IMR-90 (cell line): ENCODE measurements around the gene SERPINE2. TPM values are rescaled to one million over a fixed set of nuclear protein-coding genes. Genes with fewer than 3 reads are reported as not detected.

Source experiments
- ATAC-seq: fragments of 200-7000 bp; cut with Tn5 transposase; 2 replicates; pipeline ENCODE4 v1.9.1; 2020; ENCODE audit warnings: low read depth, mild to moderate bottlenecking, moderate library complexity
- BruUV-seq: library from RNA; stranded (reverse); fragments of 400-500 nt; replicated peaks from 2 replicates; lab custom pipeline; 2021; lab: Mats Ljungman, UMichigan
- CTCF ChIA-PET: fragments of 300-600 bp; formaldehyde crosslinking; extraction: SDS; loops from one replicate; lab custom pipeline; 2021; ENCODE audit warnings: antibody characterized with exemption; lab: Yijun Ruan, JAX
- POLR2A ChIA-PET: fragments of 300-600 bp; sonication (Branson Sonifier 250); formaldehyde crosslinking; loops from one replicate; lab custom pipeline; 2022; ENCODE audit warnings: antibody characterized with exemption; ENCODE audit not compliant: unreplicated experiment; lab: Charles Lee
- DNase-seq: peaks from one replicate; pipeline ENCODE4 v3.0.0; 2013
- H2AFZ ChIP-seq: replicated peaks from 2 replicates; pipeline ENCODE3; 2013; ENCODE audit warnings: low read length, mild to moderate bottlenecking; ENCODE audit not compliant: poor library complexity
- H2AK5ac ChIP-seq: 2 replicates; pipeline ENCODE4 v1.6.1; 2013; ENCODE audit warnings: low read depth, low read length, inconsistent platforms
- H2AK9ac ChIP-seq: replicated peaks from 2 replicates; pipeline ENCODE3; 2013; ENCODE audit warnings: mild to moderate bottlenecking, low read depth, low read length, moderate library complexity; ENCODE audit not compliant: poor library complexity
- H2BK120ac ChIP-seq: 2 replicates; pipeline ENCODE4 v1.6.1; 2013; ENCODE audit warnings: low read depth, low read length, inconsistent platforms
- H2BK15ac ChIP-seq: 3 replicates; pipeline ENCODE4 v1.6.1; 2013; ENCODE audit warnings: low read depth, low read length, inconsistent platforms
- H2BK20ac ChIP-seq: 2 replicates; pipeline ENCODE4 v1.6.1; 2013; ENCODE audit warnings: low read depth, mild to moderate bottlenecking, inconsistent platforms, low read length, moderate library complexity
- H2BK5ac ChIP-seq: 2 replicates; pipeline ENCODE4 v1.6.1; 2013; ENCODE audit warnings: mild to moderate bottlenecking, low read depth, low read length, inconsistent platforms; ENCODE audit not compliant: poor library complexity, severe bottlenecking
- H3K14ac ChIP-seq: replicated peaks from 2 replicates; pipeline ENCODE4 v1.6.1; 2013; ENCODE audit warnings: low read depth, low read length, inconsistent platforms
- H3K18ac ChIP-seq: 2 replicates; pipeline ENCODE4 v1.6.1; 2013; ENCODE audit warnings: low read depth, low read length, control low read depth
- H3K23ac ChIP-seq: 2 replicates; pipeline ENCODE4 v1.6.1; 2013; ENCODE audit warnings: low read depth, low read length, inconsistent platforms
- H3K27ac ChIP-seq: 2 replicates; pipeline ENCODE4 v1.5.1; 2013; ENCODE audit warnings: mild to moderate bottlenecking, control low read depth, low read length; ENCODE audit not compliant: insufficient read depth
- H3K27me3 ChIP-seq: 2 replicates; pipeline ENCODE4 v1.6.1; 2013; ENCODE audit warnings: low read length; ENCODE audit not compliant: control insufficient read depth, insufficient read depth
- H3K36me3 ChIP-seq: 2 replicates; pipeline ENCODE4 v1.6.1; 2013; ENCODE audit warnings: low read length, mixed read lengths; ENCODE audit not compliant: control insufficient read depth, insufficient read depth
- H3K4ac ChIP-seq: 2 replicates; pipeline ENCODE4 v1.6.1; 2013; ENCODE audit warnings: low read depth, low read length, inconsistent platforms
- H3K4me1 ChIP-seq: 2 replicates; pipeline ENCODE4 v1.6.1; 2013; ENCODE audit warnings: low read length, mixed read lengths; ENCODE audit not compliant: control insufficient read depth, insufficient read depth
- H3K4me2 ChIP-seq: 2 replicates; pipeline ENCODE4 v1.6.1; 2013; ENCODE audit warnings: low read depth, mild to moderate bottlenecking, control low read depth, low read length, moderate library complexity
- H3K4me3 ChIP-seq: 2 replicates; pipeline ENCODE4 v1.5.1; 2013; ENCODE audit warnings: low read depth, mild to moderate bottlenecking, control low read depth, low read length, moderate library complexity; ENCODE audit not compliant: insufficient read depth
- H3K56ac ChIP-seq: 2 replicates; pipeline ENCODE4 v1.6.1; 2013; ENCODE audit warnings: low read length, inconsistent platforms; ENCODE audit not compliant: insufficient read depth; ENCODE audit errors: extremely low read depth
- H3K79me1 ChIP-seq, 2 experiments: 2 replicates each; pipeline ENCODE4 v1.6.1; 2013; ENCODE audit warnings: low read length in 2 of 2, inconsistent platforms in 1 of 2, low read depth in 1 of 2
- H3K9ac ChIP-seq: 2 replicates; pipeline ENCODE4 v1.6.1; 2013; ENCODE audit warnings: low read depth, low read length, control low read depth
- H3K9me1 ChIP-seq: 2 replicates; pipeline ENCODE4 v1.6.1; 2013; ENCODE audit warnings: low read length, inconsistent platforms; ENCODE audit not compliant: insufficient read depth
- H3K9me3 ChIP-seq: 2 replicates; pipeline ENCODE4 v1.6.1; 2013; ENCODE audit warnings: low read length; ENCODE audit not compliant: control insufficient read depth, insufficient read depth
- H4K20me1 ChIP-seq: 2 replicates; pipeline ENCODE4 v1.6.1; 2013; ENCODE audit warnings: low read length, inconsistent platforms; ENCODE audit not compliant: insufficient read depth
- H4K5ac ChIP-seq: 2 replicates; pipeline ENCODE4 v1.6.1; 2013; ENCODE audit warnings: mild to moderate bottlenecking, low read depth, low read length, control low read depth
- H4K8ac ChIP-seq, 2 experiments: 2 replicates each; pipeline ENCODE4 v1.6.1; 2013; ENCODE audit warnings: low read depth in 2 of 2, low read length in 2 of 2, control low read depth in 1 of 2, inconsistent platforms in 1 of 2
- H4K91ac ChIP-seq: 2 replicates; pipeline ENCODE4 v1.6.1; 2013; ENCODE audit warnings: low read depth, low read length, inconsistent platforms; ENCODE audit not compliant: insufficient read depth
- BHLHE40 ChIP-seq: fragments of 150-350 bp; IDR thresholded peaks from 2 replicates; pipeline ENCODE4 v1.6.1; 2016; ENCODE audit warnings: mild to moderate bottlenecking, low read depth, low read length
- CEBPB ChIP-seq: IDR thresholded peaks from 2 replicates; pipeline ENCODE4 v1.6.1; 2012; ENCODE audit warnings: low read depth, low read length, improper control_type of control experiment
- CHD1 ChIP-seq: IDR thresholded peaks from 2 replicates; pipeline ENCODE4 v1.6.1; 2012; ENCODE audit warnings: low read depth, low read length, improper control_type of control experiment
- CTCF ChIP-seq: conservative IDR thresholded peaks from 2 replicates; pipeline ENCODE4 v1.5.1; 2012; ENCODE audit warnings: mild to moderate bottlenecking, low read depth, low read length, improper control_type of control experiment
- ELK1 ChIP-seq: fragments of 150-350 bp; IDR thresholded peaks from 2 replicates; pipeline ENCODE4 v1.6.1; 2016; ENCODE audit warnings: low read depth, mild to moderate bottlenecking, low read length, moderate library complexity, borderline replicate concordance
- FOS ChIP-seq: fragments of 150-350 bp; IDR thresholded peaks from 2 replicates; pipeline ENCODE4 v1.6.1; 2016; ENCODE audit warnings: low read depth, low read length
- MXI1 ChIP-seq: IDR thresholded peaks from 2 replicates; pipeline ENCODE4 v1.6.1; 2012; ENCODE audit warnings: low read depth, mild to moderate bottlenecking, low read length, moderate library complexity, borderline replicate concordance
- POLR2A ChIP-seq: IDR thresholded peaks from 2 replicates; pipeline ENCODE4 v1.6.1; 2012; ENCODE audit warnings: mild to moderate bottlenecking, low read depth, low read length
- RAD21 ChIP-seq: IDR thresholded peaks from 2 replicates; pipeline ENCODE4 v1.6.1; 2012; ENCODE audit warnings: low read length, improper control_type of control experiment
- RCOR1 ChIP-seq: IDR thresholded peaks from 2 replicates; pipeline ENCODE4 v1.6.1; 2012; ENCODE audit warnings: mild to moderate bottlenecking, low read length, improper control_type of control experiment; ENCODE audit not compliant: insufficient replicate concordance
- RFX5 ChIP-seq: IDR thresholded peaks from 2 replicates; pipeline ENCODE4 v1.8.0; 2012; ENCODE audit warnings: low read depth, mild to moderate bottlenecking, low read length, moderate library complexity
- USF2 ChIP-seq: fragments of 150-350 bp; IDR thresholded peaks from 2 replicates; pipeline ENCODE4 v1.6.1; 2017; ENCODE audit warnings: mild to moderate bottlenecking, antibody characterized with exemption, low read length, low read depth
- WGBS, 2 experiments: methylation state at CpG; one replicate each; pipeline versions ENCODE4 v1.1.5 to v1.1.7; 2013; ENCODE audit warnings: missing lambda C conversion rate in 2 of 2; ENCODE audit not compliant: insufficient read length in 1 of 2; ENCODE audit errors: extremely low coverage in 2 of 2; 5-methylcytosine and 5-hydroxymethylcytosine counted together
- dilution Hi-C: fragments of 300-500 bp; cut with HindIII; formaldehyde crosslinking; loops from one replicate; pipeline ENCODE4 v1.14.3; 2018; ENCODE audit warnings: low sequenced_read_pairs; ENCODE audit not compliant: unreplicated experiment
- in situ Hi-C: fragments of 300-500 bp; cut with MboI; formaldehyde crosslinking; loops from 3 replicates; pipeline ENCODE4 v1.14.3; 2019; ENCODE audit warnings: low sequenced_read_pairs, inconsistent platforms, mixed read lengths
- intact Hi-C: fragments of 100-400 bp; cut with micrococcal nuclease; formaldehyde crosslinking; loops from 2 replicates; pipeline ENCODE4 v1.10.0; 2022
- polyA plus RNA-seq, 3 experiments: library from polyadenylated mRNA; depleted of rRNA; stranded (reverse); fragments of >200 nt; gene quantifications; 2 replicates each; pipeline ENCODE4 v1.2.3, GENCODE V29; 2012; ENCODE audit warnings: low replicate concordance in 1 of 3
- total RNA-seq: library from RNA; depleted of rRNA; stranded (reverse); fragments of >200 nt; gene quantifications from 2 replicates; pipeline ENCODE4 v1.2.3, GENCODE V29; 2012

Gene SERPINE2
- total and polyA plus RNA-seq, 2 of the 4 experiments (the other 2 are of a cell fraction), result 24.0 to 62.7 TPM

GRCh38 chr2:223980397-223980735 is 58.7 kb downstream of the SERPINE2 start:
- no peak overlapping the region for H4K5ac ChIP-seq
- H3K9me3 ChIP-seq, result no peaks in the 10 kb centered on the region
- TF ChIP-seq RAD21 (no peak), RCOR1 (no peak), POLR2A (no peak), RFX5 (no peak), USF2 (no peak), MXI1 (no peak), ELK1 (no peak), FOS (no peak), CHD1 (no peak), CEBPB (no peak), BHLHE40 (no peak), CTCF (no peak)
- no peaks in the 10 kb centered on the region for H4K20me1 ChIP-seq
- H3K4me3 ChIP-seq, result no peak overlapping the region
- no peak overlapping the region for H4K8ac ChIP-seq
- no peak overlapping the region for H3K27ac ChIP-seq
- ChIA-PET CTCF (interaction anchor here (1.0 to 1.8 kb wide), 2 partner anchors 10 to 58 kb away, joined by 3 to 6 read pairs; no protein-coding TSS in a partner anchor), POLR2A (interaction anchor here (0.6 kb wide), 1 partner anchor 347 kb away, joined by 3 read pairs; no protein-coding TSS in a partner anchor)
- no peak overlapping the region for H3K4me2 ChIP-seq
- peaks cover 18% of the 10 kb centered on the region for H3K36me3 ChIP-seq
- WGBS, 2 experiments, result no CpG with 5 or more reads among the region's 1 CpG
- H3K4me1 ChIP-seq, result no peaks in the 10 kb centered on the region
- H3K9me1 ChIP-seq, result peaks cover 5% of the 10 kb centered on the region; the same call in 1 of the 2 replicates
- H3K27me3 ChIP-seq, result no peaks in the 10 kb centered on the region
- intact Hi-C loops, result no loop called here
- H3K14ac ChIP-seq, result no peak overlapping the region
- H2BK15ac ChIP-seq, result no peak overlapping the region
- DNase-seq, result no peak
- dilution Hi-C loops, result no loop called here
- no peaks in the 10 kb centered on the region for H3K79me1 ChIP-seq
- H2AFZ ChIP-seq, result no peak overlapping the region
- H2BK5ac ChIP-seq, result no peak overlapping the region
- H2AK9ac ChIP-seq, result no peak overlapping the region
- H3K4ac ChIP-seq, result no peak overlapping the region
- in situ Hi-C loops, result loop anchor here (10.0 kb wide), 1 partner anchor 664 kb away; no protein-coding TSS in a partner anchor
- H2AK5ac ChIP-seq, result no peak overlapping the region
- no peak overlapping the region for H3K23ac ChIP-seq
- H3K18ac ChIP-seq, result no peak overlapping the region
- H3K56ac ChIP-seq, result no peak overlapping the region
- no peak for ATAC-seq
- H3K9ac ChIP-seq, result no peak overlapping the region
- no peak overlapping the region for H4K91ac ChIP-seq
- BruUV-seq, result no TSS peak
- no peak overlapping the region for H2BK20ac ChIP-seq
- no peak overlapping the region for H2BK120ac ChIP-seq
